Heart left ventricle (tissue), 16 donors: ENCODE data around the gene RNPEPL1. TPM values are rescaled to one million over a fixed set of nuclear protein-coding genes. Genes with fewer than 3 reads are reported as not detected.

Experiments used
- ATAC-seq, 4 donors: fragments of 200-7000 bp; cut with Tn5 transposase; one replicate each; pipeline ENCODE4 v1.9.1; 2020 to 2022; ENCODE audit warnings: moderate library complexity in 4 of 4, mild to moderate bottlenecking in 3 of 4, moderate number of reproducible peaks in 1 of 4
- DNase-seq, 5 donors: peaks; one replicate each; pipeline ENCODE4 v3.0.0-alpha.2; 2020
- H3K27ac ChIP-seq, 12 donors: fragments of 200-600 bp; sonication (generic) in 4 of 12; one replicate each; pipeline versions ENCODE4 v1.5.0 to v1.8.0; 2016 to 2022; ENCODE audit warnings: mild to moderate bottlenecking in 2 of 12
- H3K27me3 ChIP-seq, 9 donors: fragments of 200-600 bp; sonication (generic) in 2 of 9; one replicate each; pipeline versions ENCODE4 v1.5.1 to v1.8.0; 2016 to 2022; ENCODE audit warnings: mild to moderate bottlenecking in 3 of 9
- H3K36me3 ChIP-seq, 9 donors: fragments of 200-600 bp; sonication (generic) in 2 of 9; one replicate each; pipeline versions ENCODE4 v1.5.0 to v1.8.0; 2018 to 2022; ENCODE audit warnings: mild to moderate bottlenecking in 2 of 9
- H3K4me1 ChIP-seq, 12 donors: fragments of 200-600 bp; sonication (generic) in 4 of 12; one replicate each; pipeline versions ENCODE4 v1.5.0 to v1.8.0; 2016 to 2022; ENCODE audit warnings: mild to moderate bottlenecking in 3 of 12
- H3K4me3 ChIP-seq, 12 donors: fragments of 200-600 bp; sonication (generic) in 4 of 12; one replicate each; pipeline versions ENCODE4 v1.5.0 to v1.8.0; 2017 to 2022; ENCODE audit warnings: mild to moderate bottlenecking in 9 of 12, moderate library complexity in 4 of 12
- H3K9me3 ChIP-seq, 12 donors: fragments of 200-600 bp; sonication (generic) in 4 of 12; one replicate each; pipeline versions ENCODE4 v1.5.0 to v1.8.0; 2016 to 2022; ENCODE audit warnings: mild to moderate bottlenecking in 1 of 12
- POLR2A ChIP-seq, 2 donors: fragments of 450-650 bp; IDR thresholded peaks; one replicate each; pipeline ENCODE4 v1.6.1; 2017; ENCODE audit warnings: antibody characterized with exemption in 2 of 2, mild to moderate bottlenecking in 2 of 2, moderate library complexity in 2 of 2
- WGBS, 4 donors: extraction: QIAGEN DNeasy Blood & Tissue Kit in 2 of 4; methylation state at CpG; one replicate each; pipeline versions ENCODE4 v1.1.5 to v1.1.7; 2013 to 2018; 5-methylcytosine and 5-hydroxymethylcytosine counted together
- intact Hi-C, 10 donors: fragments of 100-400 bp; cut with DNase I; formaldehyde crosslinking; loops; one replicate each; pipeline versions ENCODE4 v1.11.1 to v1.14.2; 2022
- polyA plus RNA-seq, 2 donors: library from polyadenylated mRNA; stranded (reverse); fragments of 200-250 nt; gene quantifications; one replicate each; pipeline ENCODE4 v1.2.3, GENCODE V29; 2013
- total RNA-seq, 9 donors: library from RNA; depleted of rRNA in 2 of 9; stranded (reverse); fragments of >200 nt in 2 of 9; fragmentation: NEBNext Ultra II Directional in 3 of 9; extraction: Animal tissue kit (Norgen Biotek cat#: 25700) in 3 of 9; gene quantifications; one replicate each; pipeline versions ENCODE4 v1.1.0 to v1.2.4, GENCODE V29; 2016 to 2023
- TF ChIP-seq, protein P1 (sequence below), 12 donors: fragments of 200-600 bp; sonication (generic) in 4 of 12; IDR thresholded peaks; one replicate each; pipeline versions ENCODE4 v1.5.0 to v1.8.0; 2018 to 2022; ENCODE audit warnings: antibody characterized with exemption in 12 of 12, mild to moderate bottlenecking in 5 of 12
- donor health status: ischemic (EF 13 %, LVEDD 7.1; RV severe dilation, severe dysfunction).
- donor health status: healthy with polysubstance abuse.
- donor health status: DM: no; HTN: yes; CAD: no.
- donor health status: DM: no; HTN: no; CAD: no.
- donor health status: ischemic (EF 25% LVEDD 6.9; RV normal size, moderate dysfunction).
- donor health status: ischemic (EF 25% LVEDD 5.7; RV mildly dilated, moderate dysfunction).
- donor health status: healthy.
- donor health status: DM: yes; HTN: yes; CAD: no.
- donor health status: ischemic (EF 35%, LVEDD 5.7; RV mildly dilated, moderate dysfunction).
- donor health status: nonischemic (EF 11% LVEDD 7.7; RV severe dilation, severe dysfunction).
- donor health status: DM: yes; HTN: yes; CAD: no.
- donor health status: PGD.
- donor health status: ischemic (EF 29% LVEDD 5.4; RV normal size, mild dysfunction).
- donor health status: nonischemic (EF 23%, LVEDD 6.1; RV moderate dilation, normal function).

Gene RNPEPL1
- total and polyA plus RNA-seq, 11 donors: 67.5 to 206 (median 91.0) TPM

GRCh38 chr2:240581811-240582210 lies 13.5 kb downstream of the RNPEPL1 start:
- Histone ChIP-seq H3K4me3 (no peak overlapping the region), H3K27ac (no peak overlapping the region), H3K36me3 (peaks cover 0 to 26% (median 14%) of the 10 kb centered on the region in 9 donors), H3K27me3 (no peaks in the 10 kb centered on the region), H3K4me1 (peaks cover 7 to 56% (median 34%) of the 10 kb centered on the region in 12 donors), H3K9me3 (peaks cover 0 to 9% (median 0%) of the 10 kb centered on the region in 12 donors)
- no peak for DNase-seq
- TF ChIP-seq, protein P1, sequence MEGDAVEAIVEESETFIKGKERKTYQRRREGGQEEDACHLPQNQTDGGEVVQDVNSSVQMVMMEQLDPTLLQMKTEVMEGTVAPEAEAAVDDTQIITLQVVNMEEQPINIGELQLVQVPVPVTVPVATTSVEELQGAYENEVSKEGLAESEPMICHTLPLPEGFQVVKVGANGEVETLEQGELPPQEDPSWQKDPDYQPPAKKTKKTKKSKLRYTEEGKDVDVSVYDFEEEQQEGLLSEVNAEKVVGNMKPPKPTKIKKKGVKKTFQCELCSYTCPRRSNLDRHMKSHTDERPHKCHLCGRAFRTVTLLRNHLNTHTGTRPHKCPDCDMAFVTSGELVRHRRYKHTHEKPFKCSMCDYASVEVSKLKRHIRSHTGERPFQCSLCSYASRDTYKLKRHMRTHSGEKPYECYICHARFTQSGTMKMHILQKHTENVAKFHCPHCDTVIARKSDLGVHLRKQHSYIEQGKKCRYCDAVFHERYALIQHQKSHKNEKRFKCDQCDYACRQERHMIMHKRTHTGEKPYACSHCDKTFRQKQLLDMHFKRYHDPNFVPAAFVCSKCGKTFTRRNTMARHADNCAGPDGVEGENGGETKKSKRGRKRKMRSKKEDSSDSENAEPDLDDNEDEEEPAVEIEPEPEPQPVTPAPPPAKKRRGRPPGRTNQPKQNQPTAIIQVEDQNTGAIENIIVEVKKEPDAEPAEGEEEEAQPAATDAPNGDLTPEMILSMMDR (IDR thresholded peaks at IDR 0.05): no peak
- no peak for TF ChIP-seq POLR2A (IDR thresholded peaks at IDR 0.05)
- intact Hi-C loops: loop anchor here in 1 of 10 donors (10.0 kb wide), 1 partner anchor 347 kb away; no protein-coding TSS in a partner anchor
- no peak for ATAC-seq
- WGBS, 4 donors: 86 to 96% (median 89%) methylated on average over 5 of the region's 5 CpGs

DNA sequence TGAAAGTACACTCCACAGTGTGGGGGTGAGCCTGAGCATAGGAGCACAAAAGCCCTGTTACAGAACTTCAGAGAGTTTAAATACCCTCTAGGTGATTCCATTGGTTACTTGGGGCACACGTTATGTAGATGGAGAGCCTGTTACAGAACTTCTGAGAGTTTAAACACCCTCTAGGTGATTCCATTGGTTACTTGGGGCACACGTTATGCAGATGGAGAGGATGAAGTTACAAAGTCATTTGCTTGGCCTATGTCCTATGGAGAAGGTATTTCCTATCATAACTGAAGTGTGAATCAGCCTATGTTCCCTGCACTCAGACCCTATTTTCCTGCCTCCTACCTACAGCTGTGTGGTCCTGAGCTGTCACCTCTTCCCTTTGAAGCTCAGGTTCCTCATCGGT lies 14.5 kb downstream of the RNPEPL1 start:
- peaks cover 0 to 9% (median 0%) of the 10 kb centered on the region in 12 donors for H3K9me3 ChIP-seq
- peaks cover 0 to 16% (median 5%) of the 10 kb centered on the region in 9 donors for H3K36me3 ChIP-seq
- intact Hi-C loops: loop anchor here in 1 of 10 donors (10.0 kb wide), 1 partner anchor 348 kb away; no protein-coding TSS in a partner anchor
- no peak overlapping the region for H3K4me3 ChIP-seq
- H3K4me1 ChIP-seq: peaks cover 7 to 61% (median 41%) of the 10 kb centered on the region in 12 donors
- TF ChIP-seq, protein P1 (IDR thresholded peaks at IDR 0.05): no peak
- no peak for TF ChIP-seq POLR2A (IDR thresholded peaks at IDR 0.05)
- ATAC-seq (no peak), DNase-seq (no peak)
- no peak overlapping the region for H3K27ac ChIP-seq
- H3K27me3 ChIP-seq: no peaks in the 10 kb centered on the region
- 82 to 91% (median 90%) methylated on average over 3 of the region's 3 CpGs for WGBS, 4 donors

- Histone ChIP-seq H3K27me3 (no peaks in the 10 kb centered on the region), H3K4me3 (no peak overlapping the region), H3K27ac (no peak overlapping the region), H3K4me1 (peaks cover 7 to 62% (median 46%) of the 10 kb centered on the region in 12 donors), H3K9me3 (peaks cover 0 to 9% (median 0%) of the 10 kb centered on the region in 12 donors), H3K36me3 (peaks cover 0 to 11% (median 0%) of the 10 kb centered on the region in 9 donors)
- intact Hi-C loops: loop anchor here in 1 of 10 donors (2.0 to 10.0 kb wide), 2 partner anchors 15 to 349 kb away; partner anchors contain the start of gene RNPEPL1
- DNase-seq (peak in 2 of 5 donors; percentile 7 to 44), ATAC-seq (no peak)
- 85 to 92% (median 88%) methylated on average over 4 of the region's 4 CpGs for WGBS, 4 donors
- no peak for TF ChIP-seq POLR2A (IDR thresholded peaks at IDR 0.05)
- TF ChIP-seq, protein P1 (IDR thresholded peaks at IDR 0.05): no peak
Observed at GRCh38 chr2:240583774-240584173, 15.5 kb downstream of the RNPEPL1 start.

GRCh38 chr2:240584486-240585031 lies 16.3 kb downstream of the RNPEPL1 start:
- Histone ChIP-seq H3K4me3 (peak overlapping the region in 6 of 12 donors; percentile 78 to 97 (median 88)), H3K27me3 (no peaks in the 10 kb centered on the region), H3K9me3 (peaks cover 0 to 9% (median 0%) of the 10 kb centered on the region in 12 donors), H3K4me1 (peaks cover 7 to 61% (median 42%) of the 10 kb centered on the region in 12 donors), H3K27ac (peak overlapping the region in 1 of 12 donors; percentile 92), H3K36me3 (peaks cover 0 to 11% (median 0%) of the 10 kb centered on the region in 9 donors)
- ATAC-seq: no peak
- intact Hi-C loops: loop anchor here in 1 of 10 donors (2.0 to 10.0 kb wide), 2 partner anchors 16 to 350 kb away; partner anchors contain the start of gene RNPEPL1
- TF ChIP-seq POLR2A (IDR thresholded peaks at IDR 0.05): no peak
- TF ChIP-seq, protein P1 (IDR thresholded peaks at IDR 0.05): no peak
- peak in 1 of 5 donors; percentile 26 for DNase-seq
- 58 to 75% (median 60%) methylated on average over 4 of the region's 4 CpGs for WGBS, 4 donors
